OCI-LY1 (cell line): ENCODE data around the gene VWDE.

Experiments used
- H2AFZ ChIP-seq: fragments of 200-600 bp; sonication (generic), shearing (Covaris generic); 2 replicates; pipeline ENCODE4 v1.6.0; 2014; ENCODE audit warnings: antibody characterized with exemption, mild to moderate bottlenecking, low read length
- H3F3A ChIP-seq: fragments of 200-600 bp; sonication (generic), shearing (Covaris generic); 2 replicates; pipeline ENCODE4 v1.6.0; 2014; ENCODE audit warnings: mild to moderate bottlenecking, antibody characterized with exemption, low read length, moderate library complexity; ENCODE audit not compliant: insufficient read depth
- H3K27ac ChIP-seq: fragments of 200-600 bp; sonication (generic); 2 replicates; pipeline ENCODE4 v1.5.1; 2014; ENCODE audit warnings: low read length, mixed run types, mild to moderate bottlenecking, low read depth; ENCODE audit not compliant: poor library complexity, severe bottlenecking
- H3K27me3 ChIP-seq: fragments of 200-600 bp; sonication (generic); 2 replicates; pipeline ENCODE4 v1.6.0; 2014; ENCODE audit warnings: antibody characterized with exemption, mild to moderate bottlenecking, low read length, moderate library complexity; ENCODE audit not compliant: insufficient read depth
- H3K36me3 ChIP-seq: fragments of 200-600 bp; sonication (generic); 2 replicates; pipeline ENCODE4 v1.6.1; 2014; ENCODE audit warnings: mild to moderate bottlenecking, antibody characterized with exemption, low read length, moderate library complexity, mixed read lengths; ENCODE audit not compliant: insufficient read depth
- H3K4me1 ChIP-seq: fragments of 200-600 bp; sonication (generic); 2 replicates; pipeline ENCODE4 v1.5.1; 2014; ENCODE audit warnings: mild to moderate bottlenecking, low read length, moderate library complexity; ENCODE audit not compliant: insufficient read depth, severe bottlenecking
- H3K4me2 ChIP-seq: fragments of 200-600 bp; sonication (generic), shearing (Covaris generic); 2 replicates; pipeline ENCODE4 v1.6.1; 2014; ENCODE audit warnings: low read length
- H3K4me3 ChIP-seq: fragments of 200-600 bp; sonication (generic); 2 replicates; pipeline ENCODE4 v1.5.1; 2014; ENCODE audit warnings: low read length, low read depth, mild to moderate bottlenecking, mixed read lengths; ENCODE audit not compliant: poor library complexity, severe bottlenecking
- H3K79me2 ChIP-seq: fragments of 200-600 bp; shearing (Covaris generic); 2 replicates; pipeline ENCODE4 v1.6.1; 2016; ENCODE audit warnings: mixed run types, low read length, mixed read lengths; ENCODE audit not compliant: insufficient read depth
- H3K9ac ChIP-seq: fragments of 200-600 bp; sonication (generic), shearing (Covaris generic); 2 replicates; pipeline ENCODE4 v1.6.1; 2014; ENCODE audit warnings: mild to moderate bottlenecking, low read length, mixed read lengths
- H3K9me2 ChIP-seq: fragments of 200-600 bp; sonication (generic), shearing (Covaris generic); 2 replicates; pipeline ENCODE4 v1.6.1; 2014; ENCODE audit warnings: low read depth, mild to moderate bottlenecking, low read length, mixed read lengths
- H3K9me3 ChIP-seq: fragments of 200-600 bp; shearing (Covaris generic); 2 replicates; pipeline ENCODE4 v1.6.1; 2014; ENCODE audit warnings: low read length, mixed read lengths
- H4K20me1 ChIP-seq: fragments of 200-600 bp; sonication (generic), shearing (Covaris generic); 2 replicates; pipeline ENCODE4 v1.6.0; 2016; ENCODE audit warnings: mild to moderate bottlenecking, low read length; ENCODE audit not compliant: insufficient read depth
- CTCF ChIP-seq: fragments of 200-600 bp; sonication (generic), shearing (Covaris generic); IDR thresholded peaks from 2 replicates; pipeline ENCODE4 v1.5.1; 2017; ENCODE audit warnings: mild to moderate bottlenecking, antibody characterized with exemption, low read length, moderate library complexity, mixed read lengths
- EZH2 ChIP-seq: fragments of 200-600 bp; sonication (generic), shearing (Covaris generic); IDR thresholded peaks from 2 replicates; pipeline ENCODE4 v1.8.0; 2017; ENCODE audit warnings: borderline replicate concordance, mixed run types, mild to moderate bottlenecking, antibody characterized with exemption, low read length, moderate library complexity, mixed read lengths

VWDE gene

GRCh38 chr7:12385364-12385786 is 18.3 kb downstream of the VWDE start:
- H3K4me1 ChIP-seq = no peaks in the 10 kb centered on the region
- no peaks in the 10 kb centered on the region for H3K9me3 ChIP-seq
- no peaks in the 10 kb centered on the region for H3K79me2 ChIP-seq
- no peaks in the 10 kb centered on the region for H4K20me1 ChIP-seq
- H3K36me3 ChIP-seq = no peaks in the 10 kb centered on the region
- H3K9ac ChIP-seq = no peak overlapping the region
- no peak overlapping the region for H3K4me3 ChIP-seq
- no peak overlapping the region for H3K27ac ChIP-seq
- no peak overlapping the region for H2AFZ ChIP-seq
- TF ChIP-seq EZH2 (no peak), CTCF (no peak)
- no peak overlapping the region for H3K4me2 ChIP-seq
- H3K9me2 ChIP-seq = no peaks in the 10 kb centered on the region
- no peaks in the 10 kb centered on the region for H3F3A ChIP-seq
- H3K27me3 ChIP-seq = no peaks in the 10 kb centered on the region

- Histone ChIP-seq H3K4me3 (no peak overlapping the region), H3K36me3 (no peaks in the 10 kb centered on the region), H3K4me1 (no peaks in the 10 kb centered on the region), H4K20me1 (no peaks in the 10 kb centered on the region), H2AFZ (no peak overlapping the region), H3K9ac (no peak overlapping the region), H3K27ac (no peak overlapping the region), H3K27me3 (no peaks in the 10 kb centered on the region), H3K79me2 (no peaks in the 10 kb centered on the region), H3K9me3 (no peaks in the 10 kb centered on the region), H3K9me2 (no peaks in the 10 kb centered on the region), H3K4me2 (no peak overlapping the region), H3F3A (no peaks in the 10 kb centered on the region)
- TF ChIP-seq CTCF (no peak), EZH2 (no peak)
These were observed 20.3 kb downstream of the VWDE start for GRCh38 chr7:12383377-12383776.

- TF ChIP-seq EZH2 = no peak
- no peak for TF ChIP-seq CTCF
- Histone ChIP-seq H3K9me2 (no peaks in the 10 kb centered on the region), H3F3A (no peaks in the 10 kb centered on the region), H3K4me3 (no peak overlapping the region), H3K9me3 (no peaks in the 10 kb centered on the region), H3K4me2 (no peak overlapping the region), H3K9ac (no peak overlapping the region), H3K27ac (no peak overlapping the region), H3K4me1 (no peaks in the 10 kb centered on the region), H3K27me3 (no peaks in the 10 kb centered on the region), H2AFZ (no peak overlapping the region), H4K20me1 (no peaks in the 10 kb centered on the region), H3K79me2 (no peaks in the 10 kb centered on the region), H3K36me3 (no peaks in the 10 kb centered on the region)
These were observed 25.3 kb downstream of the VWDE start for GRCh38 chr7:12378389-12378788.
